Measurements from ENCODE around the gene SPDYC. TPM values are rescaled to one million over a fixed set of nuclear protein-coding genes. Genes with fewer than 3 reads are reported as not detected.

Gene SPDYC
- total and polyA plus RNA-seq, 9 of the 15 experiments (the other 6 are each of a cell fraction or from before 2014, with no cell fraction given) = 4.4 to 18.8 (median 9.2) TPM

DNA sequence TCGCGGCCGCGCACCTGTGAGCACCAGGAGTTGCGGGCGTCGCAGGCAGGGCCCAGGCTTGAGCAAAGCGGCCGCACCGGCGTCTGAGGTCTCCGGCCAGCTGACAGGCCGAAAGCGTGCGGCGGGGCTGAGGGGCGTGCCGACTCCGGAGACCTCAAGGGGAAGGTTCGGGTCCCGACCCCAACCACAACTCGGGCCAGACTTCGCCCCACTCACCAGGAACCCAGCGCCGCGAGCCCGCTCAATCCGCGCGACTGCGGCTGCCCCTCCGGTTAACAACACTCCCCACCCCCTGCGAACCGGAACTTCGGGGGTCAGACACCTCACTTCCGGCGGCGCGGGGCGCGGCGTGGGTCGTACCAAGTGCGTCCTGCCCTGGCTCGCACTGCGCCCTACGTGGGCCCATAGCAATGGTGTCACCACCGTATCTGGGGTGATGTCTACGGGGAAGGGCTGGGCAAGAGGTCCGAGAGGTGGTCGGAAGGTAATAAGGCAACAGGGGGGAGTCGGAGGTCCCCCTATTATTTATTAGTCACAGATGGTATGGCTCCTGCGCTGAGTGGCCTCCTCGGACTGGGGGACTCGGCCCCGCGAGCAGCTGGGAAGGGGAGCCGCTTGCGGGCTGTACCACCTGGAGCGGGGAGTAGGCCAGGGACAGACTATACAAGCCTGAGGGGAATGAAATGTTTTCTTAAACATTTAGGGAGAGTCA is 35.6 kb upstream of the SPDYC start, which contains the start of gene SYVN1 (continued):
- TF ChIP-seq MCM3 (IDR thresholded peaks at IDR 0.05) = no peak
- TF ChIP-seq MAZ (CRISPR knock-in tag; conservative IDR thresholded peaks at IDR 0.05 in 1 of 2, IDR thresholded peaks at IDR 0.05 in 1 of 2) = peak; percentile 96 to 98
- TF ChIP-seq ZNF444 (CRISPR knock-in tag; IDR thresholded peaks at IDR 0.05) = no peak
- no peak for TF ChIP-seq PTRF (tag; IDR thresholded peaks at IDR 0.05)
- TF ChIP-seq YY1 (IDR thresholded peaks at IDR 0.05; ENCODE audit: borderline replicate concordance in 1 of 3, control insufficient read depth in 1 of 3, extremely low read depth in 1 of 3, insufficient read depth in 3 of 3, insufficient read length in 1 of 3, insufficient replicate concordance in 2 of 3, low read depth in 1 of 3, low read length in 2 of 3) = peak in 2 of 3 experiments; percentile 33 to 47
- TF ChIP-seq, protein P1, sequence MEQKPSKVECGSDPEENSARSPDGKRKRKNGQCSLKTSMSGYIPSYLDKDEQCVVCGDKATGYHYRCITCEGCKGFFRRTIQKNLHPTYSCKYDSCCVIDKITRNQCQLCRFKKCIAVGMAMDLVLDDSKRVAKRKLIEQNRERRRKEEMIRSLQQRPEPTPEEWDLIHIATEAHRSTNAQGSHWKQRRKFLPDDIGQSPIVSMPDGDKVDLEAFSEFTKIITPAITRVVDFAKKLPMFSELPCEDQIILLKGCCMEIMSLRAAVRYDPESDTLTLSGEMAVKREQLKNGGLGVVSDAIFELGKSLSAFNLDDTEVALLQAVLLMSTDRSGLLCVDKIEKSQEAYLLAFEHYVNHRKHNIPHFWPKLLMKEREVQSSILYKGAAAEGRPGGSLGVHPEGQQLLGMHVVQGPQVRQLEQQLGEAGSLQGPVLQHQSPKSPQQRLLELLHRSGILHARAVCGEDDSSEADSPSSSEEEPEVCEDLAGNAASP (IDR thresholded peaks at IDR 0.05) = no peak
- TF ChIP-seq SMAD1 (IDR thresholded peaks at IDR 0.05; ENCODE audit: low read depth, low read length, partially characterized antibody) = no peak
- no peak for TF ChIP-seq MTA2 (IDR thresholded peaks at IDR 0.05; ENCODE audit: low read depth)
- TF ChIP-seq ZNF124 (CRISPR knock-in tag; IDR thresholded peaks at IDR 0.05) = no peak
- TF ChIP-seq ZNF354B (CRISPR knock-in tag; IDR thresholded peaks at IDR 0.05) = no peak
- TF ChIP-seq, protein P2, sequence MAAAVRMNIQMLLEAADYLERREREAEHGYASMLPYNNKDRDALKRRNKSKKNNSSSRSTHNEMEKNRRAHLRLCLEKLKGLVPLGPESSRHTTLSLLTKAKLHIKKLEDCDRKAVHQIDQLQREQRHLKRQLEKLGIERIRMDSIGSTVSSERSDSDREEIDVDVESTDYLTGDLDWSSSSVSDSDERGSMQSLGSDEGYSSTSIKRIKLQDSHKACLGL (CRISPR knock-in tag; IDR thresholded peaks at IDR 0.05; ENCODE audit: borderline replicate concordance, poor library complexity, severe bottlenecking) = no peak
- TF ChIP-seq RB1 (IDR thresholded peaks at IDR 0.05; ENCODE audit: low read depth) = peak; percentile 67
- TF ChIP-seq, protein P3, sequence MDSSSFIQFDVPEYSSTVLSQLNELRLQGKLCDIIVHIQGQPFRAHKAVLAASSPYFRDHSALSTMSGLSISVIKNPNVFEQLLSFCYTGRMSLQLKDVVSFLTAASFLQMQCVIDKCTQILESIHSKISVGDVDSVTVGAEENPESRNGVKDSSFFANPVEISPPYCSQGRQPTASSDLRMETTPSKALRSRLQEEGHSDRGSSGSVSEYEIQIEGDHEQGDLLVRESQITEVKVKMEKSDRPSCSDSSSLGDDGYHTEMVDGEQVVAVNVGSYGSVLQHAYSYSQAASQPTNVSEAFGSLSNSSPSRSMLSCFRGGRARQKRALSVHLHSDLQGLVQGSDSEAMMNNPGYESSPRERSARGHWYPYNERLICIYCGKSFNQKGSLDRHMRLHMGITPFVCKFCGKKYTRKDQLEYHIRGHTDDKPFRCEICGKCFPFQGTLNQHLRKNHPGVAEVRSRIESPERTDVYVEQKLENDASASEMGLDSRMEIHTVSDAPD (CRISPR knock-in tag; IDR thresholded peaks at IDR 0.05) = no peak
- TF ChIP-seq, protein P4, sequence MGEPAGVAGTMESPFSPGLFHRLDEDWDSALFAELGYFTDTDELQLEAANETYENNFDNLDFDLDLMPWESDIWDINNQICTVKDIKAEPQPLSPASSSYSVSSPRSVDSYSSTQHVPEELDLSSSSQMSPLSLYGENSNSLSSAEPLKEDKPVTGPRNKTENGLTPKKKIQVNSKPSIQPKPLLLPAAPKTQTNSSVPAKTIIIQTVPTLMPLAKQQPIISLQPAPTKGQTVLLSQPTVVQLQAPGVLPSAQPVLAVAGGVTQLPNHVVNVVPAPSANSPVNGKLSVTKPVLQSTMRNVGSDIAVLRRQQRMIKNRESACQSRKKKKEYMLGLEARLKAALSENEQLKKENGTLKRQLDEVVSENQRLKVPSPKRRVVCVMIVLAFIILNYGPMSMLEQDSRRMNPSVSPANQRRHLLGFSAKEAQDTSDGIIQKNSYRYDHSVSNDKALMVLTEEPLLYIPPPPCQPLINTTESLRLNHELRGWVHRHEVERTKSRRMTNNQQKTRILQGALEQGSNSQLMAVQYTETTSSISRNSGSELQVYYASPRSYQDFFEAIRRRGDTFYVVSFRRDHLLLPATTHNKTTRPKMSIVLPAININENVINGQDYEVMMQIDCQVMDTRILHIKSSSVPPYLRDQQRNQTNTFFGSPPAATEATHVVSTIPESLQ (CRISPR knock-in tag; IDR thresholded peaks at IDR 0.05) = no peak
- no peak; the same call in 1 of the 2 replicates for TF ChIP-seq TCF3 (CRISPR knock-in tag; IDR thresholded peaks at IDR 0.05)
- TF ChIP-seq FOXK1 (CRISPR knock-in tag; IDR thresholded peaks at IDR 0.05; ENCODE audit: borderline replicate concordance) = no peak
- TF ChIP-seq, protein P5, sequence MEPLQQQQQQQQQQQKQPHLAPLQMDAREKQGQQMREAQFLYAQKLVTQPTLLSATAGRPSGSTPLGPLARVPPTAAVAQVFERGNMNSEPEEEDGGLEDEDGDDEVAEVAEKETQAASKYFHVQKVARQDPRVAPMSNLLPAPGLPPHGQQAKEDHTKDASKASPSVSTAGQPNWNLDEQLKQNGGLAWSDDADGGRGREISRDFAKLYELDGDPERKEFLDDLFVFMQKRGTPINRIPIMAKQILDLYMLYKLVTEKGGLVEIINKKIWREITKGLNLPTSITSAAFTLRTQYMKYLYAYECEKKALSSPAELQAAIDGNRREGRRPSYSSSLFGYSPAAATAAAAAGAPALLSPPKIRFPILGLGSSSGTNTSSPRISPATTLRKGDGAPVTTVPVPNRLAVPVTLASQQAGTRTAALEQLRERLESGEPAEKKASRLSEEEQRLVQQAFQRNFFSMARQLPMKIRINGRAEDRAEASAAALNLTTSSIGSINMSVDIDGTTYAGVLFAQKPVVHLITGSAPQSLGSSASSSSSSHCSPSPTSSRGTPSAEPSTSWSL (CRISPR knock-in tag; IDR thresholded peaks at IDR 0.05; ENCODE audit: borderline replicate concordance) = no peak
- no peak for TF ChIP-seq THRAP3 (IDR thresholded peaks at IDR 0.05; ENCODE audit: borderline replicate concordance)
